ENCODE results near the gene SEMA4D.

- TF ChIP-seq CTCF (conservative IDR thresholded peaks at IDR 0.05; ENCODE audit: low read length) (no peak), EZH2phosphoT487 (IDR thresholded peaks at IDR 0.05; ENCODE audit: borderline replicate concordance) (no peak)
These were observed 14.5 kb upstream of the SEMA4D start for GRCh38 chr9:89512382-89512781.
